Mesodermal cell (in vitro differentiated cells): Measurements from ENCODE around the gene THSD7B.

Source experiments
- H3K27ac ChIP-seq: 2 replicates; pipeline ENCODE4 v1.7.0; 2013; ENCODE audit warnings: mild to moderate bottlenecking, low read depth, low read length, moderate library complexity; ENCODE audit not compliant: severe bottlenecking
- H3K36me3 ChIP-seq: 2 replicates; pipeline ENCODE4 v1.7.1; 2013; ENCODE audit warnings: mild to moderate bottlenecking, low read length, moderate library complexity; ENCODE audit not compliant: control insufficient read depth, insufficient read depth
- H3K4me1 ChIP-seq: one replicate; pipeline ENCODE4 v1.7.1; 2013; ENCODE audit warnings: mild to moderate bottlenecking, low read length; ENCODE audit not compliant: insufficient read depth, control insufficient read depth, poor library complexity, severe bottlenecking
- H3K4me3 ChIP-seq: 2 replicates; pipeline ENCODE4 v1.7.0; 2013; ENCODE audit warnings: low read length, control low read depth, mild to moderate bottlenecking; ENCODE audit not compliant: insufficient read depth, poor library complexity, severe bottlenecking; ENCODE audit errors: extremely low read depth
- H3K9me3 ChIP-seq: 2 replicates; pipeline ENCODE4 v1.7.1; 2013; ENCODE audit warnings: mild to moderate bottlenecking, low read length, moderate library complexity; ENCODE audit not compliant: control insufficient read depth
- WGBS, 2 experiments: methylation state at CpG; one replicate each; pipeline ENCODE4 v1.1.5; 2013; ENCODE audit warnings: missing lambda C conversion rate in 2 of 2; ENCODE audit not compliant: insufficient coverage in 2 of 2; 5-methylcytosine and 5-hydroxymethylcytosine counted together

Gene THSD7B

GRCh38 chr2:137405496-137405895 lies 640.2 kb downstream of the THSD7B start:
- Histone ChIP-seq H3K36me3 (no peaks in the 10 kb centered on the region), H3K27ac (no peak overlapping the region), H3K9me3 (no peaks in the 10 kb centered on the region), H3K4me3 (no peak overlapping the region), H3K4me1 (no peaks in the 10 kb centered on the region)
- WGBS, 2 experiments: 85 to 90% methylated on average over 6 to 7 of the region's 7 CpGs

DNA sequence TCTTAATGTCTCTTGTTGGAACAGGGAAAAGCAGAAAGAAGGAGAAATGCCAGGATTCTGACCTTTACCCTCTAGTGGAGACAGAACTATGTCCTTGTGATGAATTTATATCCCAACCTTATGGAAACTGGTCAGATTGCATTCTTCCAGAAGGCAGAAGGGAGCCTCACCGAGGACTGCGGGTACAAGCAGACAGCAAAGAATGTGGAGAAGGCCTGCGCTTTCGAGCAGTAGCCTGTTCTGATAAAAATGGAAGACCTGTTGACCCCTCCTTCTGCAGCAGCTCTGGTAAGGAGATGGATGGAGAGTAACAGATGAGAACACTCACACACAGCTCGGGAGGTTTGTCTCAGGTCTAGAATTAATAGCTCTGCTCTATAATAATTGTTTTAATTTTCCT lies 646.2 kb downstream of the THSD7B start:
- no peaks in the 10 kb centered on the region for H3K9me3 ChIP-seq
- 90 to 93% methylated on average over 4 of the region's 5 CpGs for whole genome bisulfite sequencing, 2 experiments
- no peak overlapping the region for H3K27ac ChIP-seq
- H3K36me3 ChIP-seq: no peaks in the 10 kb centered on the region
- no peak overlapping the region for H3K4me3 ChIP-seq
- no peaks in the 10 kb centered on the region for H3K4me1 ChIP-seq

- no peaks in the 10 kb centered on the region for H3K36me3 ChIP-seq
- H3K4me1 ChIP-seq: peaks cover 3% of the 10 kb centered on the region
- H3K9me3 ChIP-seq: no peaks in the 10 kb centered on the region
- WGBS, 2 experiments: 51 to 70% methylated on average over 2 of the region's 3 CpGs
- H3K27ac ChIP-seq: no peak overlapping the region
- no peak overlapping the region for H3K4me3 ChIP-seq
Measured at GRCh38 chr2:137420744-137421143, 655.4 kb downstream of the THSD7B start.

GRCh38 chr2:137435162-137435561 lies 669.8 kb downstream of the THSD7B start:
- WGBS, 2 experiments: no CpG with 5 or more reads among the region's 1 CpG
- no peaks in the 10 kb centered on the region for H3K4me1 ChIP-seq
- H3K9me3 ChIP-seq: no peaks in the 10 kb centered on the region
- no peaks in the 10 kb centered on the region for H3K36me3 ChIP-seq
- H3K27ac ChIP-seq: no peak overlapping the region
- H3K4me3 ChIP-seq: no peak overlapping the region

GRCh38 chr2:137437386-137437785 lies 672.0 kb downstream of the THSD7B start:
- Histone ChIP-seq H3K9me3 (no peaks in the 10 kb centered on the region), H3K4me1 (no peaks in the 10 kb centered on the region), H3K27ac (no peak overlapping the region), H3K36me3 (no peaks in the 10 kb centered on the region), H3K4me3 (no peak overlapping the region)
- 100% methylated on average over 1 of the region's 2 CpGs; no CpG with 5 or more reads in 1 of the 2 experiments for WGBS, 2 experiments

GRCh38 chr2:137444970-137445369 lies 679.6 kb downstream of the THSD7B start:
- no peaks in the 10 kb centered on the region for H3K36me3 ChIP-seq
- no peaks in the 10 kb centered on the region for H3K9me3 ChIP-seq
- no peak overlapping the region for H3K27ac ChIP-seq
- no peaks in the 10 kb centered on the region for H3K4me1 ChIP-seq
- no CpG with 5 or more reads among the region's 1 CpG for WGBS, 2 experiments
- no peak overlapping the region for H3K4me3 ChIP-seq

GRCh38 chr2:137449454-137449853 lies 684.1 kb downstream of the THSD7B start:
- Histone ChIP-seq H3K27ac (no peak overlapping the region), H3K9me3 (no peaks in the 10 kb centered on the region), H3K4me3 (no peak overlapping the region), H3K4me1 (no peaks in the 10 kb centered on the region), H3K36me3 (no peaks in the 10 kb centered on the region)

DNA sequence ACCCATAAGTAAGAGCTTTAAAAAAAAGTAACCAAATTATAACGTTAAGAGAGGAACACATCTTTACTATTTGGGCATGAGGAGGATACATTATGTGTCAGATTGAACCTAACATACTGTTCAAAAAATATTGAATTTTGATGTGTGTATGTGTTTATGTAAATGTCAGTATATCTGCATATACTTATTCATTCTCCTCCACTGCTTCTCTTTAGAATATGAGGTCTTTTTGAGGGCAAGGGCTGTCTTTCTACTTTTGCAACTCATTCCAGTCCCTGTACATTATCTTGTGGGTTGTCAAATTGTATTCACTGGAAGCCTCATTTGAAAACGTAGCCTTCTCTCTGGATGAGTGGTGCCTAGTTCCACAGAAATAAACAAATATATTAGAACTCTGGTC lies 689.5 kb downstream of the THSD7B start:
- no CpG with 5 or more reads among the region's 2 CpGs for WGBS, 2 experiments
- Histone ChIP-seq H3K4me3 (no peak overlapping the region), H3K4me1 (no peaks in the 10 kb centered on the region), H3K36me3 (no peaks in the 10 kb centered on the region), H3K9me3 (no peaks in the 10 kb centered on the region), H3K27ac (no peak overlapping the region)

- Histone ChIP-seq H3K4me1 (no peaks in the 10 kb centered on the region), H3K36me3 (no peaks in the 10 kb centered on the region), H3K4me3 (no peak overlapping the region), H3K9me3 (no peaks in the 10 kb centered on the region), H3K27ac (no peak overlapping the region)
- WGBS, 2 experiments: 25 to 75% methylated on average over 1 to 2 of the region's 3 CpGs
Measured at GRCh38 chr2:137467246-137467862, 702.0 kb downstream of the THSD7B start.

DNA sequence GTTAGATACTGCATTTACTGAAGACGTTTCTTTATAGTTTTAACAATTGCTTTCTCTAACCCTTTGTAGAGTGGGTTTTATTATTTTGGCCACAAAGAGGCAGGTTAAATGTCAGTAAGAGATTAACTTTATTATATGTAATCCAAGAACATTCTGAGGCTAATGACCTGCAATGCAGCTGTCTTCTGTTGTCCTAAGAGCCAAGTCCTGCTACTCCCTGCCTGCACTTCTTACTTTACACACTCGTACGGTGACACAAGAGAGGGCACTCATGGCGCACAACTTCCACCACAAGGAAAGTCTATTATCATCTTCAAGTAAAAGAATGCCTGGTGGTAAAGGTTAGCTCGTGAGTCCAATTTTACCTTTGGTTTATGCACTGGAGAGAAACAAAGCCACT lies 727.9 kb downstream of the THSD7B start:
- no peaks in the 10 kb centered on the region for H3K4me1 ChIP-seq
- no peaks in the 10 kb centered on the region for H3K9me3 ChIP-seq
- no peaks in the 10 kb centered on the region for H3K36me3 ChIP-seq
- no peak overlapping the region for H3K27ac ChIP-seq
- no peak overlapping the region for H3K4me3 ChIP-seq
- 60 to 90% methylated on average over 1 to 2 of the region's 5 CpGs for WGBS, 2 experiments

GRCh38 chr2:137500599-137500998 lies 735.3 kb downstream of the THSD7B start:
- no peak overlapping the region for H3K4me3 ChIP-seq
- H3K36me3 ChIP-seq: no peaks in the 10 kb centered on the region
- no peaks in the 10 kb centered on the region for H3K4me1 ChIP-seq
- H3K27ac ChIP-seq: no peak overlapping the region
- H3K9me3 ChIP-seq: no peaks in the 10 kb centered on the region
- no CpG with 5 or more reads among the region's 3 CpGs for WGBS, 2 experiments
